D721Med (cell line): Measurements from ENCODE around the gene FRMD1.

Experiments
- DNase-seq: peaks from one replicate; pipeline ENCODE4 v3.0.0; 2011; ENCODE audit warnings: low spot score; ENCODE audit not compliant: insufficient read length
- FAIRE-seq: peaks from 2 replicates; lab custom pipeline; 2011; peaks lifted over from hg19 to GRCh38; lab: Jason Lieb, UNC
- TF ChIP-seq, protein P1 (sequence below): IDR thresholded peaks from 2 replicates; pipeline ENCODE4 v1.5.1; 2012; ENCODE audit warnings: mild to moderate bottlenecking, control low read depth; ENCODE audit not compliant: insufficient read depth; ENCODE audit errors: missing control alignments

The FRMD1 gene

DNA sequence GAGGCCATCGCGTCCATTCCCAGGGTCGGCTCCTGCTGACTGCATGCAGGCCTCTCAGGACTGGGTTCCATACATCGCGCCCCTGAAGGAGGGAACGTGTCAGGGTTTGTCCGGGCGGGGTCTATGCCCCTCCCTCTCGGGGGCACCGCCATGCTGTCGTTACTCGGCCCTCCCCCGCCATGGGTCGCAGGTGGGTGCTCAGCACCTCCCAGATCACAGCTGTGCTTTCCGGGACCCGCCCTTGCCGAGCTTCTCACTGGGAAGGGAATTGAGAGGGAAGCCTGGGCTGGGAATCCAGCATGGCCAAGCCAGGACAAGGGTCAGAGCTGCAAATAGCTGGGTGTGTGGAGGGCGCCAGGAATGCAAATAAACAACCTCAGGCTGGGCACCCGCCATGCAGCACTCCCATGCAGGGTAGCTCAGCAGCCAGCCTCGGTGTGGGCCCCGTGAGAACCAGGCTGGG is at the start of gene FRMD1:
Gene FRMD1, minus strand, starts transcription at position 270 of the 463 bp plus-strand sequence. Its CDS starts 118 bp downstream, at position 152.
- DNase-seq (no peak), FAIRE-seq (no peak)
- TF ChIP-seq, protein P1, sequence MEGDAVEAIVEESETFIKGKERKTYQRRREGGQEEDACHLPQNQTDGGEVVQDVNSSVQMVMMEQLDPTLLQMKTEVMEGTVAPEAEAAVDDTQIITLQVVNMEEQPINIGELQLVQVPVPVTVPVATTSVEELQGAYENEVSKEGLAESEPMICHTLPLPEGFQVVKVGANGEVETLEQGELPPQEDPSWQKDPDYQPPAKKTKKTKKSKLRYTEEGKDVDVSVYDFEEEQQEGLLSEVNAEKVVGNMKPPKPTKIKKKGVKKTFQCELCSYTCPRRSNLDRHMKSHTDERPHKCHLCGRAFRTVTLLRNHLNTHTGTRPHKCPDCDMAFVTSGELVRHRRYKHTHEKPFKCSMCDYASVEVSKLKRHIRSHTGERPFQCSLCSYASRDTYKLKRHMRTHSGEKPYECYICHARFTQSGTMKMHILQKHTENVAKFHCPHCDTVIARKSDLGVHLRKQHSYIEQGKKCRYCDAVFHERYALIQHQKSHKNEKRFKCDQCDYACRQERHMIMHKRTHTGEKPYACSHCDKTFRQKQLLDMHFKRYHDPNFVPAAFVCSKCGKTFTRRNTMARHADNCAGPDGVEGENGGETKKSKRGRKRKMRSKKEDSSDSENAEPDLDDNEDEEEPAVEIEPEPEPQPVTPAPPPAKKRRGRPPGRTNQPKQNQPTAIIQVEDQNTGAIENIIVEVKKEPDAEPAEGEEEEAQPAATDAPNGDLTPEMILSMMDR = no peak

DNA sequence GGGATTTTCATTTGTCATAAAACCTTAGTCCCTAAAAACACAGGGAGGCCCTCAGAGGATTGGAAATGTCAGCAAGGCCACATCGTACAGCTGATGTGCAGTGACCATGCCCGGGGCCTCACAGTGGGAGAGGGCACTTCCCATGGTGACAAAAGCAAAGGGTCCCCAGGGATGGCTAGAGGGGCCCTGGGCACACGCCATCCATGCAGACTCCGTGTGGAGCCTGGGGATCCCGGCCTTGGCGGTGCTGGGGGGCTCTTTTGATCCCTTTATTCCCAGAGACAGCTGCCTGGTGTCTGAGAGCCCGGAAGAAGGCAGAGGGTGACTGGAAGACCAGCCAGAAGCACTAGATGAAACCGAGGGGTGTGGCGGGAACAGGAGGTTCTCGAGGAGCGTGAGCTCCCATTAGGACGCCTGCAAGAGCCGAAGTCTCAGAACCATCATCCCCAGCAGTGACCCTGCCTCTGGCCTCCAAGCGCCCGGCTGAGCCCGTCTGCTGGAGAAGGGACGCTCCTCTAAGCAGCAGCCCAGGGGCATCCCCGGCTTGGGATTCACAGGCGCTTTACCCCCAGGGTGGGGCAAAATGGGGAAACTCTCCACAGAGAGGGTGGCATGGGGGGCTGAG is 49.1 kb upstream of the FRMD1 start:
- no peak for DNase-seq
- FAIRE-seq = no peak
- TF ChIP-seq, protein P1 = no peak

DNA sequence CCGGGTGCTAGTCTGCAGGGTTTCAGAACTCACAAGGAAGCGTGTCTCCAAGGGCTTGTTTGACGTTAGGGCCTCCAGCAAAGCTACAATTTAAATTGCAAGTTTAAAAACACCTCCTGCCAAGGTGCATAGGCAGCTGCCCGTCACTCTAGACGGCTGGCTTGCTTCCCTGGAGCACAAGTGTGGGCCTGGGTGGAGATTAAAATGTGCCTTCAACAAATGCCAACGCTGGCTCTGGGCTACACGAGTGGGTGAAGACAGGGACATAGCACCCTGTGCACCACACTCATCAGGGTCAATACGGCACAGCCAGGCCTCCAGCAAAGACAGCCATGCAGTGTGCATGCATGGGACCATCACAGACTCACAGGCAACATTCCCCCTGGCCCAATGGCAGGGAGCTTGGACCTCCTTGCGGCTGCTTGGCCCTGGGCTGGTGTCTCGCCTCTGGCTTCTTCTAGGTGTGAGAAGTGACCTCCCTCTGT is 48.4 kb upstream of the FRMD1 start:
- TF ChIP-seq, protein P1 = no peak
- FAIRE-seq = no peak
- no peak for DNase-seq

DNA sequence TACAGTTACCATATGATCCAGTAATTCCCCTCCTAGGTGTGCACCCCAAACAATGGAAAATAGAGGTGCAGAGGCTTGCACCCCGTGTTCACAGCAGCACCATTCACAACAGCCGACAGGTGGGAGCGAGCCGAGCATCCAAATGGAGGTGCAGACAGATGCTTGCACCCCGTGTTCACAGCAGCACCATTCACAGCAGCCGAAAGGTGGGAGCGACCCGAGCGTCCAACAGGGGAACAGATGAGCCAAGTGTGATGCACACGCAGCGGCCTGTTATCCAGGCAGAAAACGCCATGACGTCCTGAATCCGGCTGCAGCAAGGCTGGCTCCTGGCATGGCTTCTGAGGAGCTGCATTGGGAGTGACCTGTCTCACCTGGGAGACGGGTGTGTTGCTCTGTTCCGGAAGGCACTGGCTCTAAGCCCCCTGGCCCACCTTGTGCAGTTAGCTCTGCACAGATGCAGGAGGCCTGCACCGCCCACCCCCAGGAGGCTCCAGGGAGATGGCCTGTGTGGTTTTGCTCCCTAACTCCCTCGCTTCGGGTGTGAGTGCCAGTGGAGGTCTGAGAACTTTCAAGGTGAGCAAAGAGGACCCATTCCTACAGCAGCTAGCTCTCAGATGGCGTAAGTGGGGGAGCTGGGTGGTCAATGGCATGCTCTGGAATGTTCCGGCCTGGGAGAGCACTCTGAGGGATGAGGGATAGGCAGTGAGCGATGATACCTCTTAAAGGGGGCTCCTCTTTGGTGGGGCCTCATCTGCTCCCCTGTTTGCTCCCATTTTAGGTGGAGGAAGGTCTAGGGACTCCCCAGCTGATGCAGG is 47.8 kb upstream of the FRMD1 start:
- DNase-seq (no peak), FAIRE-seq (no peak)
- TF ChIP-seq, protein P1 = no peak

DNA sequence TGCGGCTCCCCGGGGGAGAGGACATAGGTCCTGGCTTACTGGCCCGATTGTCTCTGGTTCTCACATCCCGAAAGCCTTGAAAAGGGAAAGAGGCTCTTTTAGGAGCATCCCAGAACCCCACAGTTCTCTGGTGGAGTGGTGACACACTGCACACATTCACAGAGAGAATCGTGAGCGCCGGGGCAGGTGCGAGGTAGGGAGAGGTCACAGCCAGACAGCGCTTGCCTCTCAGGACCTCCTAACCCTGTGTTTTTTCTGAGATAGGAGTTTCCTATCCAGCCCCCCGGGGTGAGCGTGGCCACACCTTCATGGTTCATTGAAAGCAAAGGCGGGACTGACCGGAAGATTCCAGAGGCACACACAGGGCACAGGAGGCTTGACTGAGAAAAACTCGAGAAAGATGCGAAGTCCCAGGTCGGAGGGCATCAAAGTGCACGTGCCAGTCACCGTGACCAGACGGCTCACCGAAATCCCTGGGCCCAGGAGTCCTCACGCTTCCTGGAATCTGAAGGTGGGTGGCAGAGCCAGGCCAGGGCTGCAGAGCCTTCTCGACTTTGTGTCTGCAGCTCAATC is 46.5 kb upstream of the FRMD1 start:
- TF ChIP-seq, protein P1 = no peak
- DNase-seq = no peak
- FAIRE-seq = no peak

DNA sequence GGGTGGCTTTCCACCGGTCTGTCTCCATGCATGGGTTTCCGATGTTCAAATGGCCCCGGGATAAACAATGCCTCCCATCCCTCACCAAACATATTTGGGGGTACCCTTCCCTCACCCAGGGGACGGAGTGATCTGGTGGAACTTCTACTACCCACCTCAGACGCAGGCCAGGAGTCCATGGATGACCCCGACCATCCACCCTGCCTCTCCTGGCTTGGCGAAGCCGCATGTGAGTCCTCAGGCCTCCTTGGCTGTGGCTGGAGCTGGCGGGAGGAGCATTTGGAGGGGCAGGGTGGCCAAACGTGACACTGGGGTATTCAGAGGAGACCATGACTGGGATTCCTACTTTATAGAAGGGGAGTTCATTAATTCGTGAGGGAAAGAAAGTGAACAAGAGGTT is 45.9 kb upstream of the FRMD1 start:
- TF ChIP-seq, protein P1 = no peak
- FAIRE-seq (no peak), DNase-seq (no peak)
